Lung microvascular endothelial cell (primary cell): ENCODE data around the gene CALN1. TPM values are rescaled to one million over a fixed set of nuclear protein-coding genes. Genes with fewer than 3 reads are reported as not detected.
"Not testable (repeated sequence)": the region's sequence is repeated elsewhere in the genome, so short reads cannot be mapped to it uniquely, and the experiment has no call there.

Source experiments
- DNase-seq, 2 donors: peaks; one replicate each; pipeline versions ENCODE4 v3.0.0 to v3.0.0-alpha.2; 2010; ENCODE audit warnings: low read depth in 2 of 2
- total RNA-seq: library from RNA; depleted of rRNA; stranded (reverse); fragments of >200 nt; gene quantifications from 2 replicates; pipeline ENCODE4 v1.2.1, GENCODE V29; 2014

Gene CALN1
- total RNA-seq, 1 donor from 2014 or later, result 0.79 TPM

- DNase-seq, result no peak
These were observed 540.7 kb downstream of the CALN1 start for GRCh38 chr7:71871446-71871845.

DNA sequence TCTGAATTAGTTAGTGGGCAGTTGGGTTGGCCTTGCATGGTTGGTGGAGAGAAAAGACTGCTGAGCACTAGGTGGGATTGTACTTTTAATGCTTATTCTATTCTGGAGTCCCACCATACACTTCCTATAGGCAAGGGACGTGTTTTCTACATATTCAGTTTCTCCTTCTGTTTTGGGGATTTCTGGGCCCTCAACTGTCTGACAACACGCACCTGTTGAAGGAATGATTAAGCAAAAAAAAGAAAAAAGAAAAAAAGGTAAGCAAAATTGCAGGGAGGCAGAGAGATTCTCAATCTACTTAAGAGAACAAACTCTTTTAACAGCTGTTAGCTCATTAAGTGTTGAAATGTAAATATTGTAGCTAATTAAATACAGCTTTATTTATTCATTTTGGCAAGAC lies 541.3 kb downstream of the CALN1 start:
- no peak for DNase-seq

GRCh38 chr7:71868797-71869196 lies 543.3 kb downstream of the CALN1 start:
- peak in 1 of 2 donors; percentile 17 for DNase-seq

- DNase-seq, result no peak
These were observed 544.5 kb downstream of the CALN1 start for GRCh38 chr7:71867626-71868025.

GRCh38 chr7:71865172-71865571 lies 547.0 kb downstream of the CALN1 start:
- DNase-seq, result no peak

DNA sequence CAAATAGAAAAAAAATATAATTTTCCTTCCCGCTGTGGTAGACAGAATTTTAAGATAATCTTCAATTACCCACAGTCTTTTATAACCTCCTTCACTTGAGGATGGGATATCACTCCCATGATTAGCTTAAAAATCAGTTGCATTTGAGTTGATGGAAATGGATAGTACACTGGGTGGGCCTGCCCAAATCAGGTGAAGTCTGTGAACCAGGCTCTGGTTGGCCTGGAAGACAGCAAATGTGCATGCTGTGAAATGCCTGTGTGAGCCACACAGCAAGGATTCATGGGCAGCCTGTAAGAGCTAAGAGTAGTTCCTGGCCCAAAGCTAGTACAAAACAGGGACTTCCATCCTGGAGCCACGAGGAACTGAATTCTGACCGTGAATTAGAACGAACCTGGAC lies 548.0 kb downstream of the CALN1 start:
- DNase-seq, result no peak

- no peak for DNase-seq
These were observed 551.6 kb downstream of the CALN1 start for GRCh38 chr7:71860572-71860971.

GRCh38 chr7:71857338-71857737 lies 554.8 kb downstream of the CALN1 start:
- no peak for DNase-seq

DNA sequence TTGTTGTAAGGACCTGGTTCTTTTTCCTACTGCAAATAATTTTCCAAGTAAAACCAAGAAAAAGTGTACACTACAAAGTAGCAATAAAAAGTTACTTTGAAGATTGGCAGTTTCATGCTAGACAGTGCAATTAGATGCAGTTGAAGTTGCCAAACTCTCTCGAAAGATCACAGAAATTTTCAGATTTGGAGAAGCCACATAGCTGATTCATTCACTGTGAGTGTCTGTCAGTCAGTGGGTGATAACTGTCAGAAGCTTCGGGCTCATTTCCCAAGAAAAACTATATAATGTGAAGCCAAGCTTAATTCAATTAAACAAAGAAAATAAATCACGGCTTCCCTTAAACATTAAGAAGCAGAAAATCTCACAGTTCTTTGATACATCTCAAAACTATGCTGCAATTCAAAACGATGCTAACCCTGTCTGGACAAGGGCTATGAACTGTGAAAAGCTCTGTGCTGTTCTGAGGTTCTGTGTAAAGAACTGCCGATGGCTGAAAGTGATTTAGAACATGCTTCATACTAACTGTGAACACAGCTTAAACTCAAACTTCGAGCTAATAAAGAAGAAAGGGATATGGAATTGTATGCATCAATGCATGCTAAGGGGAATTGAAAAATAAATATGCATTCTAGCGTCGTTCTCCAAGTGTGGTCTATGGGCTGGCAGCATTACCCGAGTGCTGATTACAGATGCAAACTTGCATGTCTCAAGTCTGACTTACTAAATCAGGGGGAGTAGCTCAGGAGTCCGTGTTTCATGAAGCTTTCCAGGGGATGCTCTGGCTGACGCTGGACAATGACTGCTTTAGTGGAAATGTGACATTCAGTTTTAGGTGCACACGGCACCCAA lies 557.4 kb downstream of the CALN1 start:
- DNase-seq, result no peak

DNA sequence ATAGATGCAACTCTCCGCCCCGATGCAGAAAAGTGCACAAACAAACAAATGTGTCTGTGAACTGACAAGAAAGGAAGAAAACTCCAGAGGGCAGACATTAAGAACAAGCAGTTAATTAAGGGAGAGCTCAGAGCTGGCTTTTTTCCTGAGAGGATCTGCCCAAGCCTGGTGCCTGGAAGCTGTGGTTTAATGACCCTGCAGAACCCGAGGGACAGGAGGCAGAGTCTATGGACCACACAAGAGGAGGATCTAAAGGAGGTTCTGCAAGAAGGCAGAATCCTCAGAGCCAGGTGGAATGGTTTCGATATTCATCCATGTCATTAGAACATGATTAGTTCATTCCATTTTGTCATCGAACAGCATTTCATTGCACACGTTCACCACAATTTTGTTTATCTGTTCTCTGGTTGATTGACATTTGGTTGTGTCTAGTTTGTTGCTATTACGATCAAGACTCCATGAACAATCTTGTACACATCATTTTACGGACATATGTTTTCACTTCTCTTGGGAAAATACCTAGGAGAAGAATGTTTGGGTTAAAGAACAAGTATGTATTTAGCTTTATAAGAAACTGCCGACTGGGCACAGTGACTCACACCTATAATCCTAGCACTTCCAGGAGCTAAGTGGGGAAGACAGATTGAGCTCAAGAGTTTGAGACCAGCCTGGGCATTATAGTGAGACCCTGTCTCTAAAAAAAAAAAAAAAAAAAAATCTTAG lies 560.2 kb downstream of the CALN1 start:
- no peak for DNase-seq

DNA sequence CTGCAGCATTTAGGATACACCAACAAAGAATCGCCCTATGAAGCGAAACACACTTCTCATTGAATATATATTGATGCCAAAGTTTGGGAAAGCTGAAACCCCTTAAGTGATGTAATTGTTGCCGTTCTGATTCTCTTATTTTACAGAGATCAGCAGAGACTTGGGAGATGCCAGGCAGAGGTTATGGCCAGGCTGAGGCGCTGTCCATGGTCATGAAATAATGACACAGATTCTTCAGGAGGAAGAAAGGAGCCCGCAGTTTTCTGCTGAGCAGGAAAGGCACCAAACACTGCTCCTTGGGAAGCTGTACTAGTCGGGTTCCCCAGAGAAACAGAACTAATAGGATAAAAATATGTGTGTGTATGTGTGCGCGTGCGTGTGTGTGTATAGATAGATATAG lies 566.0 kb downstream of the CALN1 start:
- DNase-seq, result no peak

DNA sequence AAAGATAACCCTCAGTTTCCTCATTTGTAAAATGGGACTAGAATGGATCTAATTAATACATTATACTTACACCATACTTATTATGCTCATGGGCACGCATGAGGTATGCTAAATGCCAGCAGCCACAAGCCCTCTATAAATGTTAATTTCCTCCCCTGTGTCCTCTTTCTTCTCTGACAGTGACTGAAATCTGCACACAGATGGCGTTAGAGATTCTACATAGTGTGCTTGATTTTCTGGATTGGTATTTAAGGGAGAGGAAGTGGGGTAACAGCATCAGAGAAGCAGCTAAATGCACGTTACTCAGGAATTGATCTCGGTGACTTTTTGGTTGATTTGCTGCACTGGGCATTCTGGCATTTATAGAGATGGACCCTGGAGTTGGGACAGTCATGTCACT lies 568.5 kb downstream of the CALN1 start:
- DNase-seq, result no peak

- no peak for DNase-seq
These were observed 569.4 kb downstream of the CALN1 start for GRCh38 chr7:71842786-71843185.

GRCh38 chr7:71842381-71842780 lies 569.8 kb downstream of the CALN1 start:
- DNase-seq, result no peak

- no peak for DNase-seq
These were observed 577.1 kb downstream of the CALN1 start for GRCh38 chr7:71835056-71835455.

DNA sequence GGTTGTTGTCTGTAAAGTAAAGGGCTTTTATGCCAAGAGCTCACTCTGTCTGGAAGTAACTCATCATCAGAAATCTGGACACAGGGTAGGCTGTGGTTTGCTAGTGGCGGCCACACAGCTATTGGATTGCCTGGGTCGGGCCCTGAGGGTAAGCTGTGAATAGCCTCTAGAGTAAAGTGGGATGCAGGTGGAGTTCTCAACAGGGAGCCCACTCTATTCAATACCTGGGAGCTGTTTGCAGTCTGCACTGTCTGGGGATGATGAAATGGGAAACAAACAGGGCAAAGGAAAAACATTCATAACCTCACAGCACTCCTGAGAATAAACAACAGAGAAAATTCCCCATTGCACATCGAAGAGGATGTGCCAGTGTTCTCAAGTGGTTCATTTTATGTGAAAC lies 582.6 kb downstream of the CALN1 start:
- no peak for DNase-seq

DNA sequence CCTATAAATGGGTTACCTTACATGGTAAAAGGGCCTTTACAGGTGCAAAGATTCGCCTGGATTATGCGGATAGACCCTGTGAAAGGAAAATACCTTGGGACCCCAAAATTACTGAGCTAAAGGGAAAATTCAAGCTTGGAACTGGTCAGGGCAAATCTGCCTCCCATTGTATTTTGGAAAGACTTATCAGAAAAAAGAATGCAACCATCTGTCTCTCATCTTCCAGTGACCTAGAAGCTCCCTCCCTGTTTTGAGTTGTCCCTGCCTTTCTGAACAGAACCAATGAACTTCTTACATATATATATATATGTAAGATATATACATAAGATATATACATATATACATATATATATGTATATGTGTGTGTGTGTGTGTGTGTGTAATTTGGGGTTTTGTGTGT lies 583.8 kb downstream of the CALN1 start:
- no peak for DNase-seq

DNA sequence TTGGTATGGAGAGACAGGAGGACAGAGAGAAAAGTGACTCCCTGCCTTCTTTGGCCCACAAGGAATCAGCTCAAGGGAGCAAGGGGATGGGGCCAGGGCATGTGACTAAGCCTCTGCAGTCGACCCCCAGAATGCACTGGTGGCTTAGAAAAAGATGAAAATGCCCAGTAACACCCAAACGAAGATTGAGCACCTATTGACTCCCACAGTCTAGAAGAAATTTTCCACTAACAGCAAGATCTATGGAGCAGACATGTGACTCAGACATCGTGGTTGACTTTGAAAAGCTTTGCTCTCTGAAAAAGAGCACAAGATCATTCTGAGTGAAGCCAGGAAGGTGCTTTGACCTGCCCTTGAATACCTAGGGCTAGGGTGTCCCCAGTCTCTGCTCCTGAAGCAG lies 586.0 kb downstream of the CALN1 start:
- DNase-seq, result no peak

GRCh38 chr7:71824006-71824760 lies 588.0 kb downstream of the CALN1 start:
- DNase-seq, result no peak

- not testable (repeated sequence) for DNase-seq
These were observed 589.7 kb downstream of the CALN1 start for GRCh38 chr7:71822406-71822805.

DNA sequence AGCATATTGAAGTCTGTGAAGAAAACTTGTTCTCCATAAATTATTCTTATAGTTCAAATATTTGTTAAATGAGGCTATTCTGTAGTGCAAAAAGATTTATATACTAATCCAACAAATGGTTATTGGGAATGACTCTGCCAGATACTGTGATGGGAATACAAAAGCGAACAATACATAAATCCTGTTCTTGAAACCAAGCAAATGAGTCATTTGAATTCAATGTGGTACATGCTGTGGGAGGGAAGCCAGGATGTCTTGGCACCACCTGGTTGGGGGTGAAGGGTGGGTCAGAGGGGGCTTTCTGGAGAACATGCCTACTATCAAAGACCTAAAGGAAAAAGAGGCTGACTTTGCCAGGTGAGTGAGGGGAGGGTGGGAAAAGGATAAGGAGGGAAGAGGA lies 594.2 kb downstream of the CALN1 start:
- DNase-seq, result no peak

GRCh38 chr7:71808115-71808514 lies 604.0 kb downstream of the CALN1 start:
- DNase-seq, result no peak
